WTC11 (cell line): Measurements from ENCODE around the gene PARD3B. TPM values are rescaled to one million over a fixed set of nuclear protein-coding genes. Genes with fewer than 3 reads are reported as not detected.

ENCODE experiments used
- ATAC-seq: fragments of 200-7000 bp; cut with Tn5 transposase; 2 replicates; pipeline ENCODE4 v1.10.0; 2021; ENCODE audit warnings: mild to moderate bottlenecking, moderate library complexity
- CTCF ChIA-PET: fragments of 300-600 bp; sonication (Branson Sonifier 250); formaldehyde crosslinking; loops from one replicate; lab custom pipeline; 2021; ENCODE audit warnings: antibody characterized with exemption; lab: Charles Lee
- POLR2A ChIA-PET: fragments of 350-600 bp; sonication (Branson Sonifier 250); formaldehyde crosslinking; loops from one replicate; lab custom pipeline; 2021; ENCODE audit warnings: antibody characterized with exemption; lab: Charles Lee
- DNase-seq: peaks from one replicate; pipeline ENCODE4 v3.0.0; 2021; ENCODE audit warnings: low spot score
- H3K27ac Mint-ChIP-seq: 2 replicates; pipeline ENCODE4 v1.8.0; 2021; ENCODE audit warnings: mixed read lengths
- H3K27me3 Mint-ChIP-seq: 2 replicates; pipeline ENCODE4 v1.8.0; 2021; ENCODE audit warnings: low read depth, mild to moderate bottlenecking, moderate library complexity, mixed read lengths
- H3K36me3 Mint-ChIP-seq: 2 replicates; pipeline ENCODE4 v1.8.0; 2021; ENCODE audit warnings: mixed read lengths
- H3K4me1 Mint-ChIP-seq: 2 replicates; pipeline ENCODE4 v1.8.0; 2022; ENCODE audit warnings: mixed read lengths
- H3K4me3 Mint-ChIP-seq: 2 replicates; pipeline ENCODE4 v1.8.0; 2021; ENCODE audit warnings: mild to moderate bottlenecking, moderate library complexity, mixed read lengths
- H3K9me3 Mint-ChIP-seq: 2 replicates; pipeline ENCODE4 v1.8.0; 2021; ENCODE audit warnings: mixed read lengths
- CBFB ChIP-seq: sonication (generic); formaldehyde crosslinking; IDR thresholded peaks from 2 replicates; pipeline ENCODE4 v1.8.1; 2022; ENCODE audit warnings: mild to moderate bottlenecking, low read depth, missing genetic modification reagents
- E2F1 ChIP-seq: sonication (generic); formaldehyde crosslinking; IDR thresholded peaks from 2 replicates; pipeline ENCODE4 v1.8.0; 2022; ENCODE audit warnings: mild to moderate bottlenecking, missing genetic modification reagents
- FOXP1 ChIP-seq: sonication (generic); formaldehyde crosslinking; IDR thresholded peaks from 2 replicates; pipeline ENCODE4 v1.8.0; 2022; ENCODE audit warnings: missing genetic modification reagents, mild to moderate bottlenecking, moderate library complexity, borderline replicate concordance
- GTF2I ChIP-seq: fragments of 250-450 bp; sonication (Bioruptor Pico); conservative IDR thresholded peaks from 2 replicates; pipeline ENCODE4 v1.4.0; 2021; ENCODE audit warnings: mild to moderate bottlenecking
- HMGA2 ChIP-seq: fragments of 250-450 bp; sonication (Bioruptor Pico); IDR thresholded peaks from 2 replicates; pipeline ENCODE4 v1.4.0; 2021; ENCODE audit warnings: mild to moderate bottlenecking, moderate library complexity
- JAZF1 ChIP-seq: fragments of 250-450 bp; sonication (Bioruptor Pico); IDR thresholded peaks from 2 replicates; pipeline ENCODE4 v1.9.0; 2021; ENCODE audit warnings: moderate library complexity, mild to moderate bottlenecking, inconsistent platforms
- MXD4 ChIP-seq: fragments of 250-450 bp; sonication (Bioruptor Pico); IDR thresholded peaks from 2 replicates; pipeline ENCODE4 v1.8.0; 2021; ENCODE audit warnings: mild to moderate bottlenecking, moderate library complexity, borderline replicate concordance
- NR2C2 ChIP-seq: sonication (generic); formaldehyde crosslinking; IDR thresholded peaks from 2 replicates; pipeline ENCODE4 v1.8.0; 2022; ENCODE audit warnings: mild to moderate bottlenecking, missing genetic modification reagents
- PREB ChIP-seq: sonication (generic); formaldehyde crosslinking; IDR thresholded peaks from 2 replicates; pipeline ENCODE4 v1.8.1; 2022; ENCODE audit warnings: mild to moderate bottlenecking, missing genetic modification reagents, moderate library complexity, borderline replicate concordance
- SP1 ChIP-seq: sonication (generic); formaldehyde crosslinking; conservative IDR thresholded peaks from 2 replicates; pipeline ENCODE4 v1.8.1; 2022; ENCODE audit warnings: missing genetic modification reagents
- ZBTB21 ChIP-seq: sonication (generic); formaldehyde crosslinking; IDR thresholded peaks from 2 replicates; pipeline ENCODE4 v1.8.1; 2023; ENCODE audit warnings: mild to moderate bottlenecking, missing genetic modification reagents, borderline replicate concordance
- ZNF232 ChIP-seq: sonication (generic); formaldehyde crosslinking; IDR thresholded peaks from 2 replicates; pipeline ENCODE4 v1.8.0; 2022; ENCODE audit warnings: mild to moderate bottlenecking, missing genetic modification reagents
- ZNF263 ChIP-seq: sonication (generic); formaldehyde crosslinking; IDR thresholded peaks from 2 replicates; pipeline ENCODE4 v1.8.1; 2022; ENCODE audit warnings: low read depth, mild to moderate bottlenecking, moderate library complexity, missing genetic modification reagents
- ZNF423 ChIP-seq: fragments of 250-450 bp; sonication (Bioruptor Pico); IDR thresholded peaks from 2 replicates; pipeline ENCODE4 v2.1.2; 2022; ENCODE audit warnings: mild to moderate bottlenecking, moderate library complexity
- total RNA-seq: library from RNA; stranded (reverse); gene quantifications from 3 replicates; pipeline ENCODE4 v1.2.3, GENCODE V29; 2021
- TF ChIP-seq, protein P1 (sequence below): sonication (generic); formaldehyde crosslinking; IDR thresholded peaks from 2 replicates; pipeline ENCODE4 v1.8.0; 2023; ENCODE audit warnings: missing genetic modification reagents
- TF ChIP-seq, protein P2 (sequence below): sonication (generic); formaldehyde crosslinking; IDR thresholded peaks from 2 replicates; pipeline ENCODE4 v1.8.0; 2023; ENCODE audit warnings: missing genetic modification reagents, mild to moderate bottlenecking, borderline replicate concordance
- TF ChIP-seq, protein P3 (sequence below): fragments of 250-450 bp; sonication (Bioruptor Pico); IDR thresholded peaks from 2 replicates; pipeline ENCODE4 v2.1.2; 2022; ENCODE audit warnings: mild to moderate bottlenecking, moderate library complexity
- TF ChIP-seq, protein P4 (sequence below): sonication (generic); formaldehyde crosslinking; IDR thresholded peaks from 2 replicates; pipeline ENCODE4 v1.8.1; 2023; ENCODE audit warnings: mild to moderate bottlenecking, missing genetic modification reagents, borderline replicate concordance

The PARD3B gene
- total RNA-seq, 1 experiment from 2014 or later, result 5.6 TPM

DNA sequence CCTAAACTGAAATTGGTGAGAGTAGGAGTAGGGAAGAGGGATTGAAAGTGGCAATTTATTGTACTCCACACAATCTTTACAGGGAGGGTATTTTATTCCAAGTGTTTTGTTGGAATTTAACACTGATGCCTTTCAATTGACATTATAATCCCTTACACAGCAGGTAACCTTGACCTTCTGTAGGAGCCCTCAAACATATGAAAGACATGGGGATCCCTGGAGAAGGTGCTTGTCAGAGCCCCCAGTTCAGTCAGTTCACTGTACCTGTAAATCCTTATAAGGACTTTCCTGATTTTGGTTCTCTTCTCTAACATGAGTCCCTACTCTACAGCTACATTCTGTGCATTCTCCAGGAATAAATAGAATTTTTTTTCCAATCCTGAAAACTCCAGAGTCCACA is 752.1 kb downstream of the PARD3B start:
- H3K9me3 Mint-ChIP-seq, result peaks cover 4% of the 10 kb centered on the region
- H3K36me3 Mint-ChIP-seq, result peaks cover 5% of the 10 kb centered on the region
- TF ChIP-seq NR2C2 (CRISPR knock-in tag), result no peak
- TF ChIP-seq MXD4 (CRISPR knock-in tag), result no peak
- TF ChIP-seq ZNF423 (CRISPR knock-in tag), result no peak
- TF ChIP-seq, protein P1, sequence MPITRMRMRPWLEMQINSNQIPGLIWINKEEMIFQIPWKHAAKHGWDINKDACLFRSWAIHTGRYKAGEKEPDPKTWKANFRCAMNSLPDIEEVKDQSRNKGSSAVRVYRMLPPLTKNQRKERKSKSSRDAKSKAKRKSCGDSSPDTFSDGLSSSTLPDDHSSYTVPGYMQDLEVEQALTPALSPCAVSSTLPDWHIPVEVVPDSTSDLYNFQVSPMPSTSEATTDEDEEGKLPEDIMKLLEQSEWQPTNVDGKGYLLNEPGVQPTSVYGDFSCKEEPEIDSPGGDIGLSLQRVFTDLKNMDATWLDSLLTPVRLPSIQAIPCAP (CRISPR knock-in tag), result no peak
- TF ChIP-seq, protein P2, sequence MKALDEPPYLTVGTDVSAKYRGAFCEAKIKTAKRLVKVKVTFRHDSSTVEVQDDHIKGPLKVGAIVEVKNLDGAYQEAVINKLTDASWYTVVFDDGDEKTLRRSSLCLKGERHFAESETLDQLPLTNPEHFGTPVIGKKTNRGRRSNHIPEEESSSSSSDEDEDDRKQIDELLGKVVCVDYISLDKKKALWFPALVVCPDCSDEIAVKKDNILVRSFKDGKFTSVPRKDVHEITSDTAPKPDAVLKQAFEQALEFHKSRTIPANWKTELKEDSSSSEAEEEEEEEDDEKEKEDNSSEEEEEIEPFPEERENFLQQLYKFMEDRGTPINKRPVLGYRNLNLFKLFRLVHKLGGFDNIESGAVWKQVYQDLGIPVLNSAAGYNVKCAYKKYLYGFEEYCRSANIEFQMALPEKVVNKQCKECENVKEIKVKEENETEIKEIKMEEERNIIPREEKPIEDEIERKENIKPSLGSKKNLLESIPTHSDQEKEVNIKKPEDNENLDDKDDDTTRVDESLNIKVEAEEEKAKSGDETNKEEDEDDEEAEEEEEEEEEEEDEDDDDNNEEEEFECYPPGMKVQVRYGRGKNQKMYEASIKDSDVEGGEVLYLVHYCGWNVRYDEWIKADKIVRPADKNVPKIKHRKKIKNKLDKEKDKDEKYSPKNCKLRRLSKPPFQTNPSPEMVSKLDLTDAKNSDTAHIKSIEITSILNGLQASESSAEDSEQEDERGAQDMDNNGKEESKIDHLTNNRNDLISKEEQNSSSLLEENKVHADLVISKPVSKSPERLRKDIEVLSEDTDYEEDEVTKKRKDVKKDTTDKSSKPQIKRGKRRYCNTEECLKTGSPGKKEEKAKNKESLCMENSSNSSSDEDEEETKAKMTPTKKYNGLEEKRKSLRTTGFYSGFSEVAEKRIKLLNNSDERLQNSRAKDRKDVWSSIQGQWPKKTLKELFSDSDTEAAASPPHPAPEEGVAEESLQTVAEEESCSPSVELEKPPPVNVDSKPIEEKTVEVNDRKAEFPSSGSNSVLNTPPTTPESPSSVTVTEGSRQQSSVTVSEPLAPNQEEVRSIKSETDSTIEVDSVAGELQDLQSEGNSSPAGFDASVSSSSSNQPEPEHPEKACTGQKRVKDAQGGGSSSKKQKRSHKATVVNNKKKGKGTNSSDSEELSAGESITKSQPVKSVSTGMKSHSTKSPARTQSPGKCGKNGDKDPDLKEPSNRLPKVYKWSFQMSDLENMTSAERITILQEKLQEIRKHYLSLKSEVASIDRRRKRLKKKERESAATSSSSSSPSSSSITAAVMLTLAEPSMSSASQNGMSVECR, result no peak
- TF ChIP-seq, protein P3, sequence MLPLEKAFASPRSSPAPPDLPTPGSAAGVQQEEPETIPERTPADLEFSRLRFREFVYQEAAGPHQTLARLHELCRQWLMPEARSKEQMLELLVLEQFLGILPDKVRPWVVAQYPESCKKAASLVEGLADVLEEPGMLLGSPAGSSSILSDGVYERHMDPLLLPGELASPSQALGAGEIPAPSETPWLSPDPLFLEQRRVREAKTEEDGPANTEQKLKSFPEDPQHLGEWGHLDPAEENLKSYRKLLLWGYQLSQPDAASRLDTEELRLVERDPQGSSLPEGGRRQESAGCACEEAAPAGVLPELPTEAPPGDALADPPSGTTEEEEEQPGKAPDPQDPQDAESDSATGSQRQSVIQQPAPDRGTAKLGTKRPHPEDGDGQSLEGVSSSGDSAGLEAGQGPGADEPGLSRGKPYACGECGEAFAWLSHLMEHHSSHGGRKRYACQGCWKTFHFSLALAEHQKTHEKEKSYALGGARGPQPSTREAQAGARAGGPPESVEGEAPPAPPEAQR (CRISPR knock-in tag), result no peak
- no peak for TF ChIP-seq JAZF1 (CRISPR knock-in tag)
- TF ChIP-seq ZBTB21, result no peak
- TF ChIP-seq PREB, result no peak
- no peak for TF ChIP-seq SP1 (CRISPR knock-in tag)
- TF ChIP-seq HMGA2 (CRISPR knock-in tag), result no peak
- TF ChIP-seq CBFB (CRISPR knock-in tag), result no peak
- TF ChIP-seq FOXP1 (CRISPR knock-in tag), result no peak
- DNase-seq, result no peak
- CTCF ChIA-PET, result no interaction called here
- H3K27me3 Mint-ChIP-seq, result no peaks in the 10 kb centered on the region
- POLR2A ChIA-PET, result no interaction called here
- H3K4me1 Mint-ChIP-seq, result peaks cover 32% of the 10 kb centered on the region
- no peak overlapping the region; the same call in 1 of the 2 replicates for H3K27ac Mint-ChIP-seq
- peak; percentile 85 for ATAC-seq
- no peak overlapping the region for H3K4me3 Mint-ChIP-seq

GRCh38 chr2:205297846-205298245 is 752.6 kb downstream of the PARD3B start:
- POLR2A ChIA-PET, result no interaction called here

More at GRCh38 chr2:205297846-205298245, 752.6 kb downstream of the PARD3B start:
- no peaks in the 10 kb centered on the region for H3K27me3 Mint-ChIP-seq
- ATAC-seq (no peak), DNase-seq (no peak)
- no peaks in the 10 kb centered on the region for H3K9me3 Mint-ChIP-seq
- H3K36me3 Mint-ChIP-seq, result no peaks in the 10 kb centered on the region
- H3K4me3 Mint-ChIP-seq, result no peak overlapping the region
- CTCF ChIA-PET, result no interaction called here
- peaks cover 32% of the 10 kb centered on the region for H3K4me1 Mint-ChIP-seq
- H3K27ac Mint-ChIP-seq, result no peak overlapping the region
- TF ChIP-seq, protein P4, sequence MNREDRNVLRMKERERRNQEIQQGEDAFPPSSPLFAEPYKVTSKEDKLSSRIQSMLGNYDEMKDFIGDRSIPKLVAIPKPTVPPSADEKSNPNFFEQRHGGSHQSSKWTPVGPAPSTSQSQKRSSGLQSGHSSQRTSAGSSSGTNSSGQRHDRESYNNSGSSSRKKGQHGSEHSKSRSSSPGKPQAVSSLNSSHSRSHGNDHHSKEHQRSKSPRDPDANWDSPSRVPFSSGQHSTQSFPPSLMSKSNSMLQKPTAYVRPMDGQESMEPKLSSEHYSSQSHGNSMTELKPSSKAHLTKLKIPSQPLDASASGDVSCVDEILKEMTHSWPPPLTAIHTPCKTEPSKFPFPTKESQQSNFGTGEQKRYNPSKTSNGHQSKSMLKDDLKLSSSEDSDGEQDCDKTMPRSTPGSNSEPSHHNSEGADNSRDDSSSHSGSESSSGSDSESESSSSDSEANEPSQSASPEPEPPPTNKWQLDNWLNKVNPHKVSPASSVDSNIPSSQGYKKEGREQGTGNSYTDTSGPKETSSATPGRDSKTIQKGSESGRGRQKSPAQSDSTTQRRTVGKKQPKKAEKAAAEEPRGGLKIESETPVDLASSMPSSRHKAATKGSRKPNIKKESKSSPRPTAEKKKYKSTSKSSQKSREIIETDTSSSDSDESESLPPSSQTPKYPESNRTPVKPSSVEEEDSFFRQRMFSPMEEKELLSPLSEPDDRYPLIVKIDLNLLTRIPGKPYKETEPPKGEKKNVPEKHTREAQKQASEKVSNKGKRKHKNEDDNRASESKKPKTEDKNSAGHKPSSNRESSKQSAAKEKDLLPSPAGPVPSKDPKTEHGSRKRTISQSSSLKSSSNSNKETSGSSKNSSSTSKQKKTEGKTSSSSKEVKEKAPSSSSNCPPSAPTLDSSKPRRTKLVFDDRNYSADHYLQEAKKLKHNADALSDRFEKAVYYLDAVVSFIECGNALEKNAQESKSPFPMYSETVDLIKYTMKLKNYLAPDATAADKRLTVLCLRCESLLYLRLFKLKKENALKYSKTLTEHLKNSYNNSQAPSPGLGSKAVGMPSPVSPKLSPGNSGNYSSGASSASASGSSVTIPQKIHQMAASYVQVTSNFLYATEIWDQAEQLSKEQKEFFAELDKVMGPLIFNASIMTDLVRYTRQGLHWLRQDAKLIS (CRISPR knock-in tag), result no peak
- TF ChIP-seq ZNF263 (no peak), GTF2I (CRISPR knock-in tag) (no peak), ZNF232 (CRISPR knock-in tag) (no peak), E2F1 (CRISPR knock-in tag) (no peak)
- TF ChIP-seq, protein P3 (CRISPR knock-in tag), result no peak
